Liver (tissue), 9 donors: ENCODE measurements around the gene POLR1H. TPM values are rescaled to one million over a fixed set of nuclear protein-coding genes. Genes with fewer than 3 reads are reported as not detected.
A peak's percentile ranks its signal among the peaks of the same experiment; 100 is the strongest.

Experiments
- DNase-seq: peaks from one replicate; pipeline ENCODE4 v3.0.0-alpha.2; 2017; ENCODE audit warnings: low spot score
- H3K27ac ChIP-seq, 2 donors: one replicate each; pipeline ENCODE4 v1.7.0; 2013; ENCODE audit warnings: inconsistent platforms in 2 of 2, low read length in 2 of 2, control low read depth in 1 of 2, low read depth in 1 of 2, mild to moderate bottlenecking in 1 of 2
- H3K27me3 ChIP-seq, 4 donors: one replicate each; pipeline versions ENCODE4 v1.6.1 to v1.7.0; 2013; ENCODE audit warnings: low read length in 3 of 4, inconsistent platforms in 1 of 4, mild to moderate bottlenecking in 1 of 4, moderate library complexity in 1 of 4; ENCODE audit not compliant: control insufficient read depth in 4 of 4, insufficient read depth in 4 of 4
- H3K36me3 ChIP-seq, 4 donors: one replicate each; pipeline versions ENCODE4 v1.6.1 to v1.7.0; 2013; ENCODE audit warnings: low read length in 3 of 4, mild to moderate bottlenecking in 3 of 4, low read depth in 1 of 4, moderate library complexity in 1 of 4; ENCODE audit not compliant: control insufficient read depth in 4 of 4, insufficient read depth in 3 of 4
- H3K4me1 ChIP-seq, 4 donors: one replicate each; pipeline versions ENCODE4 v1.6.1 to v1.7.0; 2013; ENCODE audit warnings: low read length in 3 of 4, mild to moderate bottlenecking in 3 of 4, moderate library complexity in 1 of 4; ENCODE audit not compliant: control insufficient read depth in 4 of 4, insufficient read depth in 4 of 4
- H3K4me3 ChIP-seq, 3 donors: one replicate each; pipeline versions ENCODE4 v1.6.1 to v1.7.0; 2013; ENCODE audit warnings: low read length in 3 of 3, control low read depth in 1 of 3, low read depth in 1 of 3, mild to moderate bottlenecking in 1 of 3
- H3K9ac ChIP-seq, 2 donors: one replicate each; pipeline ENCODE4 v1.7.0; 2013; ENCODE audit warnings: low read length in 2 of 2, mild to moderate bottlenecking in 2 of 2, moderate library complexity in 2 of 2, control low read depth in 1 of 2, low read depth in 1 of 2
- H3K9me3 ChIP-seq, 4 donors: one replicate each; pipeline versions ENCODE4 v1.6.1 to v1.7.0; 2013; ENCODE audit warnings: low read length in 3 of 4; ENCODE audit not compliant: control insufficient read depth in 4 of 4
- CTCF ChIP-seq: fragments of 150-350 bp; IDR thresholded peaks from 2 replicates; pipeline ENCODE4 v1.5.1; 2017; ENCODE audit warnings: improper control_type of control experiment, low read depth, low read length; ENCODE audit not compliant: missing input control
- EGR1 ChIP-seq, 2 donors: IDR thresholded peaks; 2 replicates each; pipeline ENCODE4 v1.6.1; 2016 to 2018; ENCODE audit warnings: antibody characterized with exemption in 2 of 2, low read depth in 2 of 2
- FOXA1 ChIP-seq: IDR thresholded peaks from 2 replicates; pipeline ENCODE4 v1.6.1; 2016; ENCODE audit warnings: antibody characterized with exemption
- FOXA2 ChIP-seq: IDR thresholded peaks from 2 replicates; pipeline ENCODE4 v1.6.1; 2016; ENCODE audit warnings: antibody characterized with exemption
- GABPA ChIP-seq, 2 donors: IDR thresholded peaks in 1 of 2; conservative IDR thresholded peaks in 1 of 2; 2 replicates each; pipeline ENCODE4 v1.6.1; 2016; ENCODE audit warnings: antibody characterized with exemption in 2 of 2, mild to moderate bottlenecking in 1 of 2, moderate library complexity in 1 of 2
- HNF4A ChIP-seq, 2 donors: conservative IDR thresholded peaks; 2 replicates each; pipeline ENCODE4 v1.6.1; 2016; ENCODE audit warnings: antibody characterized with exemption in 2 of 2, mild to moderate bottlenecking in 2 of 2
- HNF4G ChIP-seq: IDR thresholded peaks from 2 replicates; pipeline ENCODE4 v1.6.1; 2016; ENCODE audit warnings: antibody characterized with exemption
- JUND ChIP-seq, 2 donors: IDR thresholded peaks; 2 replicates each; pipeline ENCODE4 v1.6.1; 2016; ENCODE audit warnings: antibody characterized with exemption in 2 of 2
- NR2F2 ChIP-seq: IDR thresholded peaks from 2 replicates; pipeline ENCODE4 v1.6.1; 2016; ENCODE audit warnings: antibody characterized with exemption
- RAD21 ChIP-seq, 2 donors: IDR thresholded peaks; 2 replicates each; pipeline ENCODE4 v1.6.1; 2016; ENCODE audit warnings: antibody characterized with exemption in 2 of 2, mild to moderate bottlenecking in 2 of 2
- REST ChIP-seq: IDR thresholded peaks from 2 replicates; pipeline ENCODE4 v1.6.1; 2016; ENCODE audit warnings: antibody characterized with exemption, mild to moderate bottlenecking
- RXRA ChIP-seq, 2 donors: IDR thresholded peaks; 2 replicates each; pipeline ENCODE4 v1.6.1; 2017 to 2018; ENCODE audit warnings: antibody characterized with exemption in 2 of 2, mild to moderate bottlenecking in 1 of 2
- SP1 ChIP-seq: IDR thresholded peaks from 2 replicates; pipeline ENCODE4 v1.6.1; 2018; ENCODE audit warnings: antibody characterized with exemption, mild to moderate bottlenecking
- TAF1 ChIP-seq: conservative IDR thresholded peaks from 2 replicates; pipeline ENCODE4 v1.6.1; 2016; ENCODE audit warnings: antibody characterized with exemption, mild to moderate bottlenecking
- YY1 ChIP-seq: IDR thresholded peaks from 2 replicates; pipeline ENCODE4 v1.6.1; 2016; ENCODE audit warnings: antibody characterized with exemption, mild to moderate bottlenecking
- ZBTB33 ChIP-seq: IDR thresholded peaks from 2 replicates; pipeline ENCODE4 v1.6.1; 2016; ENCODE audit warnings: antibody characterized with exemption
- WGBS: extraction: QIAGEN DNeasy Blood & Tissue Kit; methylation state at CpG from one replicate; pipeline ENCODE4 v1.1.7; 2013; 5-methylcytosine and 5-hydroxymethylcytosine counted together
- polyA plus RNA-seq, 2 donors: library from polyadenylated mRNA; stranded (reverse) in 1 of 2; unstranded in 1 of 2; fragments of 200-250 nt in 1 of 2; fragments of >200 nt in 1 of 2; fragmentation: Nextera tagmentation in 1 of 2; extraction: Ambion mirVana in 1 of 2; gene quantifications; one replicate each; pipeline versions ENCODE4 v1.2.1 to v1.2.3, GENCODE V29; 2013 to 2015
- total RNA-seq, 2 donors: library from RNA; depleted of rRNA; stranded (reverse); fragments of >200 nt; gene quantifications; one replicate each; pipeline ENCODE4 v1.2.3, GENCODE V29; 2014
- TF ChIP-seq, protein P1 (sequence below): IDR thresholded peaks from 2 replicates; pipeline ENCODE4 v1.6.1; 2016; ENCODE audit warnings: antibody characterized with exemption
- TF ChIP-seq, protein P2 (sequence below): IDR thresholded peaks from 2 replicates; pipeline ENCODE4 v1.6.1; 2016; ENCODE audit warnings: antibody characterized with exemption
- donor health status: healthy.
- donor health status: healthy.
- donor health status: healthy.
- donor health status: healthy.
- donor health status: healthy.

POLR1H gene
- total and polyA plus RNA-seq, 4 donors: 7.0 to 27.5 (median 16.8) TPM

- Histone ChIP-seq H3K27ac (no peak overlapping the region), H3K9ac (no peak overlapping the region), H3K9me3 (no peaks in the 10 kb centered on the region), H3K36me3 (peaks cover 0 to 16% (median 7%) of the 10 kb centered on the region in 4 donors), H3K4me3 (no peak overlapping the region), H3K4me1 (peaks cover 11 to 29% (median 19%) of the 10 kb centered on the region in 4 donors), H3K27me3 (peaks cover 0 to 16% (median 8%) of the 10 kb centered on the region in 4 donors)
- 48% methylated on average over 3 of the region's 3 CpGs for WGBS
- DNase-seq: no peak
- TF ChIP-seq FOXA1: no peak
Measured at GRCh38 chr6:30071858-30072257, 10.8 kb downstream of the POLR1H start.

GRCh38 chr6:30073489-30074235 lies 12.6 kb downstream of the POLR1H start:
- Histone ChIP-seq H3K27ac (no peak overlapping the region), H3K9ac (no peak overlapping the region), H3K36me3 (peaks cover 0 to 12% (median 7%) of the 10 kb centered on the region in 4 donors), H3K9me3 (no peaks in the 10 kb centered on the region), H3K4me3 (no peak overlapping the region), H3K4me1 (peaks cover 6 to 19% (median 12%) of the 10 kb centered on the region in 4 donors), H3K27me3 (peaks cover 3 to 16% (median 8%) of the 10 kb centered on the region in 4 donors)
- DNase-seq: no peak
- no peak for TF ChIP-seq GABPA (IDR thresholded peaks at IDR 0.05 in 1 of 2, conservative IDR thresholded peaks at IDR 0.05 in 1 of 2)
- no peak for TF ChIP-seq HNF4A (conservative IDR thresholded peaks at IDR 0.05)
- no peak for TF ChIP-seq HNF4G
- WGBS: 53% methylated on average over 7 of the region's 7 CpGs

DNA sequence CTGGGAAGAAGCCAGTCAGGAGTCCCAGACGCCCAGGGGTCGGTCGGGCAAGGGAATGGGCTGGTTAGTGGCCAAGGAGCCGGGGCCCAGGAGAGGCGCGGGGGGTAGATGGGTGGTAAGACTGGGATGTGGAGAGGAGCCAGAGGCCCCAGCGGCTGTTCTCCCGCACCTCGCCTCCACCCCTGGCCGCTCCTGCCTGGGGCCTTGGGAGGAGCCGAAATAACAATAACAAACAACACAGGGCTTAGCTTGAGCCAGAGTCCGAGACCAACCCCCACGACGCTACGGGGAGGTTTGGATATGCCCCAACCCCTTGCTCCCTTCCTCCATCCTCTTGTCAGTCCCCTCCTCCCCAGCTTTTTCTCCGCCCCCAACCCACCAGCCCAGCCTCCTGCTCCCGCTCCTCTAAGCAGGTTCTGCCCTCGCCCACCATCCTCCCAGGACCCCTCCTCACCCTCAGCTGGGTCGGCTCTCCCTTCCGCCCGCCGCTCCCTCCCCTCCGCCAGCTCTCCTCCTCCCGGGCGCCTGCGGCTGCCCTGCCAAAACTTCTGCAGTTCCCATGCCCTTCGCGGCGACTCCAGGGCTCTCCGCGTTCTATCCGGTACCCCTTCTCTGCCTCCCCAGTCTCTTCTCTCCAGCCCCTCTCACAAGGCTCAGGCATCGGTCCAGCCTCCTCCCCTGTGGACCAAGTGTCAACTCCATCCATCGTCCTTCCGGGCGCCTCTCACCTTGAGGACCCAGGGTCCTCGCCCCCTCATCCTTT lies 13.4 kb downstream of the POLR1H start:
- H3K4me1 ChIP-seq: peaks cover 6 to 19% (median 12%) of the 10 kb centered on the region in 4 donors
- no peak overlapping the region for H3K27ac ChIP-seq
- no peak overlapping the region for H3K9ac ChIP-seq
- H3K36me3 ChIP-seq: peaks cover 0 to 6% (median 3%) of the 10 kb centered on the region in 4 donors
- H3K27me3 ChIP-seq: peaks cover 3 to 16% (median 8%) of the 10 kb centered on the region in 4 donors
- WGBS: 8% methylated on average over 37 of the region's 37 CpGs
- TF ChIP-seq EGR1 (IDR thresholded peaks at IDR 0.05; ENCODE audit: low read depth in 2 of 2) (no peak), YY1 (no peak), RAD21 (IDR thresholded peaks at IDR 0.05) (no peak), REST (no peak), CTCF (no peak), FOXA2 (no peak), HNF4G (no peak), SP1 (no peak), FOXA1 (no peak), RXRA (IDR thresholded peaks at IDR 0.05) (no peak), TAF1 (no peak), JUND (IDR thresholded peaks at IDR 0.05) (no peak), GABPA (IDR thresholded peaks at IDR 0.05 in 1 of 2, conservative IDR thresholded peaks at IDR 0.05 in 1 of 2) (no peak), NR2F2 (no peak), HNF4A (conservative IDR thresholded peaks at IDR 0.05) (no peak), ZBTB33 (no peak)
- TF ChIP-seq, protein P1, sequence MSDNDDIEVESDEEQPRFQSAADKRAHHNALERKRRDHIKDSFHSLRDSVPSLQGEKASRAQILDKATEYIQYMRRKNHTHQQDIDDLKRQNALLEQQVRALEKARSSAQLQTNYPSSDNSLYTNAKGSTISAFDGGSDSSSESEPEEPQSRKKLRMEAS: no peak
- TF ChIP-seq, protein P2, sequence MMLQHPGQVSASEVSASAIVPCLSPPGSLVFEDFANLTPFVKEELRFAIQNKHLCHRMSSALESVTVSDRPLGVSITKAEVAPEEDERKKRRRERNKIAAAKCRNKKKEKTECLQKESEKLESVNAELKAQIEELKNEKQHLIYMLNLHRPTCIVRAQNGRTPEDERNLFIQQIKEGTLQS: no peak
- no peaks in the 10 kb centered on the region for H3K9me3 ChIP-seq
- no peak for DNase-seq
- peak overlapping the region in 1 of 3 donors; percentile 32 for H3K4me3 ChIP-seq
